ENCODE measurements around the gene COG8. TPM values are rescaled to one million over a fixed set of nuclear protein-coding genes. Genes with fewer than 3 reads are reported as not detected.
"Not testable (repeated sequence)": the region's sequence is repeated elsewhere in the genome, so short reads cannot be mapped to it uniquely, and the experiment has no call there.

The COG8 gene
- total and polyA plus RNA-seq, 7 donors: 9.6 to 57.6 (median 32.2) TPM

DNA sequence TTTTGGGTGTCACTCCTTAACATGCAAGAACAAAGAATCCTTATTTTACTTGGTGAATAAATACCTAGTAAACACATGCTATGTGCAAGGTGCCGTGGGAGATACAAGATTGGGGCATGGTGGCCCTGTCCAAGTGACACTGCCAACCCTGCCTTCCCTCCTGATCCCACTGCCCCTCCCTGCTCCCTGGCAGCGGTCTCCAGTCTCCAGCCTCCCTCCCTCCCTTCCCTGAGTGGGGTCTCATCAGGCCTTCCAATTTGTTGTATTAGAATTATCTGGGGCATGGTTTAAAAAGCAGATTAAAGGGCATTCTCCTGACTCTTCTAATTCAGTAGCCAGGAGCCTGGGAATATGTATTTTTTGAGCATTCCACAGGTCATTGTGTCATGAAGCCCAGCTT lies 24.7 kb upstream of the COG8 start:
- TF ChIP-seq POLR2AphosphoS5 (IDR thresholded peaks at IDR 0.05) (no peak), POLR2A (IDR thresholded peaks at IDR 0.05) (no peak), EP300 (IDR thresholded peaks at IDR 0.05) (no peak)
- TF ChIP-seq, protein P1, sequence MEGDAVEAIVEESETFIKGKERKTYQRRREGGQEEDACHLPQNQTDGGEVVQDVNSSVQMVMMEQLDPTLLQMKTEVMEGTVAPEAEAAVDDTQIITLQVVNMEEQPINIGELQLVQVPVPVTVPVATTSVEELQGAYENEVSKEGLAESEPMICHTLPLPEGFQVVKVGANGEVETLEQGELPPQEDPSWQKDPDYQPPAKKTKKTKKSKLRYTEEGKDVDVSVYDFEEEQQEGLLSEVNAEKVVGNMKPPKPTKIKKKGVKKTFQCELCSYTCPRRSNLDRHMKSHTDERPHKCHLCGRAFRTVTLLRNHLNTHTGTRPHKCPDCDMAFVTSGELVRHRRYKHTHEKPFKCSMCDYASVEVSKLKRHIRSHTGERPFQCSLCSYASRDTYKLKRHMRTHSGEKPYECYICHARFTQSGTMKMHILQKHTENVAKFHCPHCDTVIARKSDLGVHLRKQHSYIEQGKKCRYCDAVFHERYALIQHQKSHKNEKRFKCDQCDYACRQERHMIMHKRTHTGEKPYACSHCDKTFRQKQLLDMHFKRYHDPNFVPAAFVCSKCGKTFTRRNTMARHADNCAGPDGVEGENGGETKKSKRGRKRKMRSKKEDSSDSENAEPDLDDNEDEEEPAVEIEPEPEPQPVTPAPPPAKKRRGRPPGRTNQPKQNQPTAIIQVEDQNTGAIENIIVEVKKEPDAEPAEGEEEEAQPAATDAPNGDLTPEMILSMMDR (IDR thresholded peaks at IDR 0.05): no peak
- no peak overlapping the region for H3K27ac ChIP-seq
- intact Hi-C loops (cut with DNase I): no loop called here

GRCh38 chr16:69363281-69363717 lies 23.9 kb upstream of the COG8 start:
- no peak overlapping the region for H3K4me3 ChIP-seq
- intact Hi-C loops (cut with DNase I): no loop called here
- no peaks in the 10 kb centered on the region for H3K9me3 ChIP-seq
- WGBS, 2 donors: 89 to 93% methylated on average over 5 of the region's 5 CpGs
- no peak for DNase-seq
- no peak overlapping the region for H3K27ac ChIP-seq
- TF ChIP-seq POLR2A (IDR thresholded peaks at IDR 0.05) (no peak), POLR2AphosphoS5 (IDR thresholded peaks at IDR 0.05) (no peak), EP300 (IDR thresholded peaks at IDR 0.05) (no peak)
- TF ChIP-seq, protein P1 (IDR thresholded peaks at IDR 0.05): no peak
- no peaks in the 10 kb centered on the region for H3K27me3 ChIP-seq
- peaks cover 27 to 64% (median 38%) of the 10 kb centered on the region in 4 donors for H3K36me3 ChIP-seq
- H3K4me1 ChIP-seq: no peaks in the 10 kb centered on the region

More for the DNA sequence above, 24.7 kb upstream of the COG8 start:
- no peak for DNase-seq
- H3K36me3 ChIP-seq: peaks cover 31 to 72% (median 44%) of the 10 kb centered on the region in 4 donors
- 96% methylated on average over 2 of the region's 2 CpGs for WGBS, 2 donors
- H3K4me3 ChIP-seq: no peak overlapping the region
- no peaks in the 10 kb centered on the region for H3K27me3 ChIP-seq
- no peaks in the 10 kb centered on the region for H3K9me3 ChIP-seq
- no peaks in the 10 kb centered on the region for H3K4me1 ChIP-seq

- DNase-seq; H3K4me1 ChIP-seq; H3K27ac ChIP-seq; intact Hi-C loops (cut with DNase I); H3K27me3 ChIP-seq; H3K9me3 ChIP-seq; H3K4me3 ChIP-seq: not testable (repeated sequence)
- peaks cover 5 to 33% (median 21%) of the 10 kb centered on the region in 4 donors for H3K36me3 ChIP-seq
- WGBS, 2 donors: 73 to 92% methylated on average over 9 of the region's 9 CpGs
Observed at GRCh38 chr16:69360070-69360469, 20.7 kb upstream of the COG8 start.

- DNase-seq: no peak
- H3K4me3 ChIP-seq: no peak within 1 kb of the TSS
- no peaks in the 10 kb centered on the region for H3K27me3 ChIP-seq
- no peak within 1 kb of the TSS for H3K27ac ChIP-seq
- no peaks in the 10 kb centered on the region for H3K4me1 ChIP-seq
- 22 to 69% methylated on average over 12 of the region's 12 CpGs for WGBS, 2 donors
- TF ChIP-seq POLR2AphosphoS5 (IDR thresholded peaks at IDR 0.05) (no peak), EP300 (IDR thresholded peaks at IDR 0.05) (no peak), POLR2A (IDR thresholded peaks at IDR 0.05) (no peak)
- TF ChIP-seq, protein P1 (IDR thresholded peaks at IDR 0.05): no peak
- intact Hi-C loops (cut with DNase I): no loop called here
- no peaks in the 10 kb centered on the region for H3K9me3 ChIP-seq
- peaks cover 0 to 20% (median 9%) of the 10 kb centered on the region in 4 donors for H3K36me3 ChIP-seq
Observed at GRCh38 chr16:69351309-69352027, 12.1 kb upstream of the COG8 start, which contains the start of gene TMED6. Gene TMED6 (minus strand): TSS chr16:69351786. CDS start chr16:69351753, 33 bp downstream.

GRCh38 chr16:69350536-69351133 lies 11.3 kb upstream of the COG8 start:
- Histone ChIP-seq H3K9me3 (no peaks in the 10 kb centered on the region), H3K4me1 (no peaks in the 10 kb centered on the region), H3K36me3 (peaks cover 0 to 20% (median under 1%) of the 10 kb centered on the region in 4 donors), H3K27ac (no peak overlapping the region), H3K27me3 (no peaks in the 10 kb centered on the region), H3K4me3 (no peak overlapping the region)
- DNase-seq: no peak
- WGBS, 2 donors: 51 to 70% methylated on average over 6 of the region's 6 CpGs
- intact Hi-C loops (cut with DNase I): no loop called here
- TF ChIP-seq POLR2AphosphoS5 (IDR thresholded peaks at IDR 0.05): no peak
